GM19240 (cell line): ENCODE data around the gene TSPAN33.

Source experiments
- DNase-seq: peaks from one replicate; pipeline ENCODE4 v3.0.0; 2011; ENCODE audit warnings: low spot score; ENCODE audit not compliant: insufficient read length

The TSPAN33 gene

GRCh38 chr7:129136887-129137642, 7.4 kb upstream of the TSPAN33 start:
- no peak for DNase-seq

- no peak for DNase-seq
These were observed 798 bp upstream of the TSPAN33 start for GRCh38 chr7:129143724-129144094.

- no peak for DNase-seq
These were observed 544 bp downstream of the TSPAN33 start for GRCh38 chr7:129144834-129145668.

GRCh38 chr7:129146237-129146979, 1.9 kb downstream of the TSPAN33 start:
- DNase-seq, result no peak

GRCh38 chr7:129147731-129148130, 3.2 kb downstream of the TSPAN33 start:
- DNase-seq, result no peak

- DNase-seq, result no peak
These were observed 5.0 kb downstream of the TSPAN33 start for GRCh38 chr7:129149511-129149910.

GRCh38 chr7:129150199-129150996, 5.9 kb downstream of the TSPAN33 start:
- DNase-seq, result no peak

- no peak for DNase-seq
These were observed 13.1 kb downstream of the TSPAN33 start for GRCh38 chr7:129157651-129158050.

- DNase-seq, result no peak
These were observed 15.0 kb downstream of the TSPAN33 start for GRCh38 chr7:129159539-129159938.

GRCh38 chr7:129160161-129160905, 15.8 kb downstream of the TSPAN33 start:
- no peak for DNase-seq

- DNase-seq, result no peak
These were observed 17.2 kb downstream of the TSPAN33 start for GRCh38 chr7:129161524-129162225.

- DNase-seq, result no peak
These were observed 18.2 kb downstream of the TSPAN33 start for GRCh38 chr7:129162732-129163131.

GRCh38 chr7:129163875-129164544, 19.5 kb downstream of the TSPAN33 start:
- DNase-seq, result no peak

- peak; percentile 61 for DNase-seq
These were observed 22.2 kb downstream of the TSPAN33 start for GRCh38 chr7:129166745-129167144.

- DNase-seq, result no peak
These were observed 23.3 kb downstream of the TSPAN33 start for GRCh38 chr7:129167817-129168216.

- no peak for DNase-seq
These were observed 23.9 kb downstream of the TSPAN33 start for GRCh38 chr7:129168231-129169021.

GRCh38 chr7:129169171-129169671, 24.7 kb downstream of the TSPAN33 start:
- no peak for DNase-seq
